Activated T-cell treated with anti-CD3 and anti-CD28 coated beads for 4 hours (primary cell): ENCODE results near the gene MAP4K5.

Source experiments
- DNase-seq: peaks from one replicate; pipeline ENCODE4 v3.0.0-alpha.2; 2020

The MAP4K5 gene

GRCh38 chr14:50475460-50475859 lies 56.9 kb downstream of the MAP4K5 start:
- no peak for DNase-seq

GRCh38 chr14:50471838-50472465 lies 60.4 kb downstream of the MAP4K5 start:
- no peak for DNase-seq

DNA sequence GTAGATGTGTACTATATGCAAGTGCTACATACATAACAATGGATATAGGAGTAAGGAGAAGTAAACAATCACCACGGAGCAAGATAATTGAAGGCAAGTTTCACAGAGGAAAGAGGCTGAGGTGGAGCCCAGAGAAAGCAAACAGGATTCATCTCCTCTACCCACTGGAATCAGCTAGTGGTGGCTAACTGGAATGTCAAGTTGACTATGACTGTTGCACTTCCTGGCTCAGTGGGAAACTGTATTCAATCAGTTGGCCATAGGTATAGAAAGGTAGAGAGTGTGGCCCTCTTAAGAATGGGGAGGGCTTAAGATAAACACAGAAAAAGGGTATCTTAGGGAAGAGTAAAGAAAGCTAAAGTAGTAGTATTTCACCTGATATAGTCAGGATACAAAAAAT lies 62.4 kb downstream of the MAP4K5 start:
- DNase-seq, result no peak

- no peak for DNase-seq
These were observed 70.3 kb downstream of the MAP4K5 start for GRCh38 chr14:50462111-50462510.

DNA sequence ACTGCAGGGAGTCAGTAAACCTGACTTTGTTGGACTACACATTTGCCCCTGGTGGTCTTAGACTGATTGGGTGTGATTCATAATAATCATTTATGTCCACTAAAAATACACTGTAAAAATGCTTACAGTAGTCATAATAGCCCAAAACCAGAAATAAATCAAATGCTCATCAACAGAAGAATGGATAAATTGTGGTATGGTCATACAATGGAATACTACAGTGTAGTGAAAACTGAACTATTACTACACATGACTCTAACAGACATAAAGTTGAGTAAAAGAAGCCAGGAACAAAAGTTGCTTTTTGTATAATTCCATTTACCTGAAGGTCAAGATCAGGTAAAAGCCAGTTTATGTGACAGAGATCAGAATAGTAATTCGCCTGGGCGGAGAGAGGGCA lies 78.5 kb downstream of the MAP4K5 start:
- DNase-seq, result no peak

GRCh38 chr14:50452979-50453705 lies 79.2 kb downstream of the MAP4K5 start:
- DNase-seq, result no peak

DNA sequence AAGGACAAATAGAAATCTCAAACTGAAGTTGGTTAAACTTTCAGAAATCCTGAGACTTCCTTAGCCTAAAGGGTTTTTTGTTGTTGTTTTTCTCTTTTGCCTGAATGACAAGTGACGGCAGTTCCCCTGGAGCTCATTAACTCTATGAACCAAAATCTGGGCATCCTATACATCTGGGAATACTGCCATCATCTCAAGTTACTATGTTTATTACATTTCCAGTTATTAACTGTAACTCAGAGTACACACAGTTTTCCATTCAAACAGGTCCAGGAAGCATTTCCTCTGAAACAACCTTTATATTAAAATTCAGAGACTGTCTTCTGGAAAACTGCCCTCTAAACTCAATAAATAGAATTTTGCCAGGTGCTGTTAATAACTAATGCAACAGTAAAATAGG lies 80.1 kb downstream of the MAP4K5 start:
- DNase-seq, result no peak

DNA sequence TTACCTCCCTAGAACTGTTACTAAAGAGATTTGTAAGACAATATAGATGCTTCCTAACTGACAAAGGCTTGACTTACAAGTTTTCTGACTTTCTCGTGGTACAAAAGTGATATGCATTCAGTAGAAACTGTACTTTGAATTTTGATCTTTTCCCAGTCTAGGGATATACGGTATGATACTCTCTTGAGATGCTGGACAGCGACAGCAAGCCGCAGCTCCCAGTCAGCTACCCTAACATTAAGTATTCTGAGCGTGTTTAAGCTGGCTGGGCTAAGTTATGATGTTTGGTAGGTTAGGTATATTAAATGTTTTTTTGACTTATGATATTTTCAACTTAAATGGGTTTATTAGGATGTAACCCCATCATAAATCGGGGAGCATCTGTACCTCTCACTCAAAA lies 80.5 kb downstream of the MAP4K5 start:
- no peak for DNase-seq

GRCh38 chr14:50447461-50447860 lies 84.9 kb downstream of the MAP4K5 start:
- no peak for DNase-seq

- no peak for DNase-seq
These were observed 97.8 kb downstream of the MAP4K5 start for GRCh38 chr14:50434528-50434927.

- no peak for DNase-seq
These were observed 100.2 kb downstream of the MAP4K5 start for GRCh38 chr14:50432131-50432530.

DNA sequence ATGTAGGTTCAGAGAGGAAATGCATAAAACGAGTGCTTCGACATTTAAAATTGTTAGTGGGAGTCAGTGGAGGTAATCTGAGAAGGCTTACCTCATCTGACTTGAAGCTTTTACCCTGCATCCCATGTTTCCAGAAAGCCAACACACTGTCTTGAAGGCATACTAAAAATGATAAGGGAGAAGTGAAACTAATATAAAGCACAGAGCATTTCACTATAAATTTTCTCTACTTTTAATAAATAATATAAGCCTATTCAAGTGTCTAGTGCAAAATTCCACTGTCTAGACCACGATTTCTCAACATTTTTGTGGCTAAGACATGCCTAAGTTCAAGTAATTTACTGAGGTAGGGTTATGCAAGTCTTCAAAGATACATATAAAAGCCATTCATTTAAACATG lies 106.6 kb downstream of the MAP4K5 start:
- DNase-seq, result no peak

- DNase-seq, result no peak
These were observed 107.3 kb downstream of the MAP4K5 start for GRCh38 chr14:50425105-50425504.

- DNase-seq, result no peak
These were observed 108.8 kb downstream of the MAP4K5 start for GRCh38 chr14:50423529-50423928.

GRCh38 chr14:50421499-50421898 lies 110.9 kb downstream of the MAP4K5 start:
- no peak for DNase-seq

DNA sequence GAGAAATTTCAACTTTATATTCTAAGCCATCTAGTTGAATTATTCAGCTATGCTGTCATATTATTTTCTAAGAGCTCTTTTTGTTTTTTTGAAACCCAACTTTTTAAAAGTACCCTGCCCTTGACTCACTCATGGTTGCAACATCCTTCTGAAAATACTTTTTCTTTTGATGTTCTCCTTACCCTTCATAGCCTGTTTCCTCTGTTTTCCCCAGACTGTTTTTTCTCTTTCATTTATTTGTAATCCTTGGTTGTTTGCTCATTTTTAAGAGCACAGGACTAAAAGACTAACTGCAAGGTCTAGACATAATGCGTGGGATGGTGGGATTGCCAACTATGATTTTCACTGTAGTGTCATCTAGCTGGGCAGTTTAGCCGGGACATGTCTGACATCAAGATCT lies 114.5 kb downstream of the MAP4K5 start:
- no peak for DNase-seq

- DNase-seq, result no peak
These were observed 121.4 kb downstream of the MAP4K5 start for GRCh38 chr14:50410921-50411320.

GRCh38 chr14:50410071-50410470 lies 122.3 kb downstream of the MAP4K5 start:
- no peak for DNase-seq

GRCh38 chr14:50407111-50407812 lies 125.1 kb downstream of the MAP4K5 start:
- DNase-seq, result no peak

- no peak for DNase-seq
These were observed 128.9 kb downstream of the MAP4K5 start for GRCh38 chr14:50403419-50403818.

GRCh38 chr14:50402965-50403364 lies 129.4 kb downstream of the MAP4K5 start:
- DNase-seq, result no peak

GRCh38 chr14:50400461-50400860 lies 131.9 kb downstream of the MAP4K5 start:
- no peak for DNase-seq

- DNase-seq, result no peak
These were observed 132.9 kb downstream of the MAP4K5 start for GRCh38 chr14:50399251-50400032.
